HG02938 (cell line): Measurements from ENCODE around the gene GTF2F1.
"Not testable (repeated sequence)": the region's sequence is repeated elsewhere in the genome, so short reads cannot be mapped to it uniquely, and the experiment has no call there.

Experiments used
- ATAC-seq: cut with Tn5 transposase; IDR thresholded peaks from one replicate; pipeline ENCODE4 v1.9.1; 2021; ENCODE audit warnings: mild to moderate bottlenecking, moderate library complexity; ENCODE audit not compliant: unreplicated experiment

Gene GTF2F1

GRCh38 chr19:6359568-6360341 lies 33.2 kb downstream of the GTF2F1 start:
- no peak for ATAC-seq

- ATAC-seq = no peak
Observed at GRCh38 chr19:6358003-6358402, 35.0 kb downstream of the GTF2F1 start.

GRCh38 chr19:6357174-6357573 lies 35.8 kb downstream of the GTF2F1 start:
- ATAC-seq = no peak

- ATAC-seq = not testable (repeated sequence)
Observed at GRCh38 chr19:6355321-6356040, 37.5 kb downstream of the GTF2F1 start.

GRCh38 chr19:6354098-6354674 lies 38.8 kb downstream of the GTF2F1 start:
- ATAC-seq = no peak

- ATAC-seq = no peak
Observed at GRCh38 chr19:6352381-6353165, 40.4 kb downstream of the GTF2F1 start.

GRCh38 chr19:6350688-6351087 lies 42.3 kb downstream of the GTF2F1 start:
- no peak for ATAC-seq

DNA sequence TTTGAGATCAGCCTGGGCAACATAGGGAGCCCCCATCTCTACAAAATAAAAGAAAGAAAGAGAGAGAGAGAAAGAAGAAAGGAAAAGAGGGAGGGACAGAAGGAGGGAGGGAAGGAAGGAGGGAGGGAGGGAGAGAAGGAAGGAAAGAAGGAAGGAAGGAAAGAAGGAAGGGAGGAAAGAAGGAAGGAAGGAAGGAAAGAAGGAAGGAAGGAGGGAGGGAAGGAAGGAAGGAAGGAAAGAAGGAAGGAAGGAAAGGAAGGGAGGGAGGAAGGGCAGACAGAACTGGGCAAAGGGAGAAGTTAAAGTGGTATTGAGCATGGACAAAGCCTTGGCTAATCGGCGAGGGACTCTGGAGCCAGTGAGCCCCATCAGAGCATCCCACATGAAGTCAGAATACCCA lies 43.7 kb downstream of the GTF2F1 start:
- not testable (repeated sequence) for ATAC-seq

- no peak for ATAC-seq
Observed at GRCh38 chr19:6343462-6343861, 49.5 kb downstream of the GTF2F1 start.

GRCh38 chr19:6340493-6341201 lies 52.3 kb downstream of the GTF2F1 start:
- no peak for ATAC-seq

DNA sequence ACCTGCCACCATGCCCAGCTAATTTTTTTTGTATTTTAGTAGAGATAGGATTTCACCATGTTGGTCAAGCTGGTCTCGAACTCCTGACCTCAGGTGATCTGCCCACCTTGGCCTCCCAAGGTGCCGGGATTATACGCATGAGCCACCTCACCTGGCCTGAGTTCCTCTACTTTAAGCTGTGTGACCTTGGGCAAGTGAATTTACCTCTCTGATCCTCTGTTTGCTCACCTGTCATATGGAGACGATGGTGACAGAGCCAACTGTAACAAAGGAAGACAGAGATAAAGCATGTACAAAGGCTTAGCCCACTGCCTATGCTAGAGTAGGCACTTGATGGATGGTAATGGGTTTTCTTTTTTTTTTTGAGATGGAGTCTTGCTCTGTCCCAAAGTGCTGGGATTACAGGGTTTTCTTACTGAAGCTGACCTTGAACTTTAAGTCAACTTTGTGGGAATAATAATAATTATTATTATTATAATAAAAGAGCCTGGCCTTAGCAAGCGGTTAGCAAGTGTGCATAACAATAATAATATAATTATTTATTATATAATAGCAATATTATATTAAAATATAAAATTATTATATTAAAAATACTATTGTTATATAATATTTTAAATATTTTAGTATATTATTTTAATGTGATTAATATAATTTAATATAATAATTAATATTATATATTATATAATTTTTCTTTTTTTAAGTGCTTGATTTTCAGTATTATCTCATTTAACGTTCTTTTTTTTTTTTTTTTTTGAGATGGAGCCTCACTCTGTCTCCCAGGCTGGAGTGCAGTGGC lies 58.3 kb downstream of the GTF2F1 start:
- no peak for ATAC-seq

- no peak for ATAC-seq
Observed at GRCh38 chr19:6333439-6333838, 59.5 kb downstream of the GTF2F1 start, which contains the start of gene ACER1. ACER1 (minus strand) TSS chr19:6333612; CDS start chr19:6333551, 61 bp downstream.
